GM10248 (cell line): Measurements from ENCODE around the gene CHST13.

ENCODE experiments used
- CTCF ChIA-PET: fragments of 300-600 bp; sonication (Branson Sonifier 250); formaldehyde crosslinking; extraction: SDS; loops from one replicate; lab custom pipeline; 2021; ENCODE audit warnings: antibody characterized with exemption; lab: Yijun Ruan, JAX
- POLR2A ChIA-PET: fragments of 350-650 bp; sonication (Branson Sonifier 250); formaldehyde crosslinking; extraction: SDS; loops from one replicate; lab custom pipeline; 2020; ENCODE audit warnings: antibody characterized with exemption; lab: Yijun Ruan, JAX
- DNase-seq: peaks from one replicate; pipeline ENCODE4 v3.0.0; 2012; ENCODE audit errors: extremely low spot score
- TF ChIP-seq, protein P1 (sequence below): IDR thresholded peaks from 2 replicates; pipeline ENCODE4 v1.5.1; 2012; ENCODE audit warnings: mild to moderate bottlenecking, low read depth; ENCODE audit errors: extremely low read depth, missing control alignments, control extremely low read depth

Gene CHST13

DNA sequence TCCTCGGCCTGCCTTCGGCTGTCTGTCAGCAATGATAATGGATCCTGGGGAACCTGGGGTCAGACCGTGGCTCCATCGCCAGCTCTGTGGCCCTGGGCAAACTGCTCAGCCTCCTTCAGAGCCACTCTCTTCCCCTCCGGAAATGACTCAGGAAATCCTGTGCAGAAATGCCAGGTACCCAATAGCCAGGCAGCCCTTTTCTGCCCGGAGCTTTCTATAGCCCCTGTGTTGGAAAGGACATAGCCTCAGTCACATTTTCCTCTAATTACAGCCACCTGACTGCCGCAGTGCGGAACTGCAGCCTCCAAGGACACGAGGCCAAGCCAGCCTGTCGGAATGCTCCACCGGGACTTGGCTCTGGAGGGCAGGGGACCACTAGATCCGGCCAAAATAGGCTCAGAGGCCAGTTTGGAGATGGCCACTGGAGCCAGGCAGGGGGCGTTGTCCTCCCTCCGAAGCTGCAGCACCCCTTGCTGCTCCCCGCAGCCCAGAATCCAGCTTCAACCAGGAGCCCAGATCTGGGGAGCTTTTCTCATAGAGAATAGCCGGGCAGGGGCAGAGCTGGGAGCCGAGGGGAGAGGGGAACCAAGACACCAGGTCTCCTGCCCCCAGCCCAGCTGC is 36.7 kb upstream of the CHST13 start:
- TF ChIP-seq, protein P1, sequence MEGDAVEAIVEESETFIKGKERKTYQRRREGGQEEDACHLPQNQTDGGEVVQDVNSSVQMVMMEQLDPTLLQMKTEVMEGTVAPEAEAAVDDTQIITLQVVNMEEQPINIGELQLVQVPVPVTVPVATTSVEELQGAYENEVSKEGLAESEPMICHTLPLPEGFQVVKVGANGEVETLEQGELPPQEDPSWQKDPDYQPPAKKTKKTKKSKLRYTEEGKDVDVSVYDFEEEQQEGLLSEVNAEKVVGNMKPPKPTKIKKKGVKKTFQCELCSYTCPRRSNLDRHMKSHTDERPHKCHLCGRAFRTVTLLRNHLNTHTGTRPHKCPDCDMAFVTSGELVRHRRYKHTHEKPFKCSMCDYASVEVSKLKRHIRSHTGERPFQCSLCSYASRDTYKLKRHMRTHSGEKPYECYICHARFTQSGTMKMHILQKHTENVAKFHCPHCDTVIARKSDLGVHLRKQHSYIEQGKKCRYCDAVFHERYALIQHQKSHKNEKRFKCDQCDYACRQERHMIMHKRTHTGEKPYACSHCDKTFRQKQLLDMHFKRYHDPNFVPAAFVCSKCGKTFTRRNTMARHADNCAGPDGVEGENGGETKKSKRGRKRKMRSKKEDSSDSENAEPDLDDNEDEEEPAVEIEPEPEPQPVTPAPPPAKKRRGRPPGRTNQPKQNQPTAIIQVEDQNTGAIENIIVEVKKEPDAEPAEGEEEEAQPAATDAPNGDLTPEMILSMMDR: no peak
- POLR2A ChIA-PET: no interaction called here
- no peak for DNase-seq

DNA sequence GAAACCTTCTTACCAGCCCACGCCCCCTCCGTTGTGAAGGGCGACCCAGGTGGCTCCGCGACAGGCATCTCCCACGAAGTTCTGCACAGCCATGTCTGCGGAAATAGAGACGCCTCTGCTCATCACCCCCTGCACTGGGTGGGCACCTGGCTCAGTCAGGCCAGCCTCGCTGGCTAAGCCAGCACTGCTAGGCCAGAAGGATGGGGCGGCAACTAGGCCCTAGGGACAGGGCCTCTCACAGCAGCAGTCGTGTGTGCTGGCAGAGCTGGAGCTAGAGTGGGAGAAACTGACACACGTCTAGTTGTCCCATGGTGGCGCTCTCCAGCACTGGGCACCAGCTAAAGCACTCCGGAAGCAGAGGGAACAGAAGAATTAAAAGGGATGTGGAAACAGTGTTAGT is 35.8 kb upstream of the CHST13 start:
- POLR2A ChIA-PET: no interaction called here

More for the DNA sequence above, 36.7 kb upstream of the CHST13 start:
- CTCF ChIA-PET: no interaction called here

DNA sequence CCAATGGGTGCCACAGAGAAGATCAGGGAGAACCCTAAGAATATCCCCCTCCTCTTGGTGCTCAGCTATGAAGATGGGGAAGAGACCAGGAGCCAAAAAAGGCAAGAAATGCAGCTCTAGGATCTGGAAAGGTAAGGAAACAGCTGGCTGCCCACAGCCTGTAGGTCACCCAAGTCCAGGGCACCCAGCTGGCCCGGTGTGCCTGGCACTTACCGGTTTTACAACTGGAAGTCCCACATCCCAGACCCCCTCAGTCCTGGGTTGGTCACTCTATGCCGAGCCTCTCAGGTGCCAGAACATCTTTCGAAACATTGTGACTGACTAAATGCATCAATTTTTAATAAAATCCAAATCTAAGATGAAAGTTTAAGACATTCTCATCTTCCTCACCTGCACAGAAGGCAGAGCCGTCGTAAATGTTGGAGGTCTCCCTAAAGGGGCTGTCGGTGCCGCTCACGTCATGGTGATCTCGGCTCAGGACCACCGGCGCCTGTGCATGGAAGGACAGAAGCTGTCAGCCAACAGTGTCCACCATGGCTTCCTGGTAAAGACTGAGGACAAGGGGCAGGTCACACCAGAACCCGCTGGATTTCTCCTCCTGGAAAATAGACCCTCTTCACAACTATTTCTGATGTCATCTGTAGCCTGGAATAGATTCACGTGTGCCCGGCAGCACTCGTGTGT is 34.9 kb upstream of the CHST13 start:
- no peak for DNase-seq
- CTCF ChIA-PET: no interaction called here
- POLR2A ChIA-PET: no interaction called here
- TF ChIP-seq, protein P1: no peak

More for the DNA sequence above, 35.8 kb upstream of the CHST13 start:
- DNase-seq: no peak
- TF ChIP-seq, protein P1: no peak
- CTCF ChIA-PET: no interaction called here

DNA sequence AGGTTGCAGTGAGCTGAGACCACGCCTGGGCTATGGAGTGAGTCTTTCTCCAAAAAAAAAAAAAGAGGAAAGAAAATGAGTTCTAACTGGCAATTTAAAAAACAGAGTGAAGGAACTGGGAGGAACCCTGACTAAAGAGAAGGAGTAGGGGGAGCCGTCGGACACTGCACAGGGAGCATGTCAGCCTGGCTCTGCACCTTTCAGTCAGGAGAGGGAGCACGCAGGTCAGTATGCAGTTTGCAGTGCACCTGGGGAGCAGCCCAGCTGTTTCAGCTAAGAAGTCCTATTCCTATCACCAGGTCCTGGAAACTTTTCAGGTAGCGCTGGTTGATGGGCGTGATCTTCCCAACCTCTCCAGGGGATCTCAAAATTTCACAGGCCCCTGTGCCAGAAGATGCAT is 33.3 kb upstream of the CHST13 start:
- ChIA-PET CTCF (interaction anchor here (0.9 kb wide), 1 partner anchor 67 kb away, joined by 3 read pairs; no protein-coding TSS in a partner anchor), POLR2A (no interaction called here)
- DNase-seq: no peak
- TF ChIP-seq, protein P1: no peak

DNA sequence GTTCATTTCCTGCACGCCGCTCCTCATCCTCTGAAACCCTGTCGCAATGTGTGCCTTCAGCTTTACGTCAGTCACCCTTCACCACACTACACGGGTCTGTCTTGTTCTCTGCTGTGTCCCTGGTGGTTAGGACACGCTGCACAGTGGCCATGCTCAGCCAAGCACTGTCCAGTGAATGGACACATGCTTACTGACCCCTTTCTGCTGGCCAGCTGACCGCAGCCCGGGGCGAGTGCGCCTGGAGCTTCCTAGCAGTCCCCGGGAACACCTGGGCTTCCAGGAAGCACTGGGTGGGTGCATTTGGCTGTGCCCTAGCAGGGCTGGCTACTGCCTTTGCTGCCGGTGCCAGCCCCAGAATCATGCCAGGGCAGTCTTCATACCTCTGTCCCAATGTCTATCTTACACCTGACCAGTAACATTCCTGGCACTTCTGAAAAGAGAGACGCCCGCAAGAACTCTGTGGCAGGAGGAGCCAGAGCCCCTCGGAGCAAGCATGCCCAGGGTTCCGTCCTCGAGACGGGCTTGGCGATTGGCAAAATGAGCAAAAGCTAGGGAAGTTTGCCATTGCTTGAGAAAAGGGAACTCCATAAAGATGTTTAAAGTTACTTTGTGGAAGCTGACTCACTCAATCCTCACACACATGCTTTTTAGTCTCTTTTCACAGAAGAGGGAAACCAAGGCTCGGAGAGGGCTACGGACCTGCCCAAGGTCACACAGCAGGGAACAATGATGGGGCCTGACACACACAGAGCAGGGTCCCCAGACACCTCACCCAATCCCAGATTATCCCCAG is 32.5 kb upstream of the CHST13 start:
- DNase-seq: no peak
- CTCF ChIA-PET: no interaction called here
- TF ChIP-seq, protein P1: no peak
- POLR2A ChIA-PET: no interaction called here

DNA sequence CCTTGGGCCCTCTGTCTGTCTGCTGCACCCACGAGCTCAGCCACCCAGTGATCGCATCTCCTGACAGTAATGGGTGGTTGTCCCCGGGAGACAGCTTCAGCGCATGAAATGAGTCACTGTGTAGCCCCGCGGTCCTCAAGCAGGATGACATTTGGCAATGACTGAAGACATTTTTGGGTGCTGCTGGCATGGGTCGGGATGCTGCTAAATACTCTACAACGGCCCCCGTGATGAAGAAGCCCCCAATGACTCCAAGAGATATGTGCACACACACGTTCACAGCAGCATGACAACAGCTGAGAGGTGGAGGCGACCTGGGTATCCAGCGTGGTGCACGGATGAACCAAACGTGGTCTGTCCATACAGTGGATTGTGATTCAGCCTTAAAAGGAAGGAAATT is 30.9 kb upstream of the CHST13 start:
- CTCF ChIA-PET: interaction anchor here (0.9 to 1.3 kb wide), 2 partner anchors 17 to 1055 kb away, joined by 3 read pairs; partner anchors contain the start of gene ZXDC
- POLR2A ChIA-PET: no interaction called here
- DNase-seq: no peak
- TF ChIP-seq, protein P1: no peak
